ENCODE data around the gene LIF.
A peak's percentile ranks its signal among the peaks of the same experiment; 100 is the strongest.

Gene LIF

DNA sequence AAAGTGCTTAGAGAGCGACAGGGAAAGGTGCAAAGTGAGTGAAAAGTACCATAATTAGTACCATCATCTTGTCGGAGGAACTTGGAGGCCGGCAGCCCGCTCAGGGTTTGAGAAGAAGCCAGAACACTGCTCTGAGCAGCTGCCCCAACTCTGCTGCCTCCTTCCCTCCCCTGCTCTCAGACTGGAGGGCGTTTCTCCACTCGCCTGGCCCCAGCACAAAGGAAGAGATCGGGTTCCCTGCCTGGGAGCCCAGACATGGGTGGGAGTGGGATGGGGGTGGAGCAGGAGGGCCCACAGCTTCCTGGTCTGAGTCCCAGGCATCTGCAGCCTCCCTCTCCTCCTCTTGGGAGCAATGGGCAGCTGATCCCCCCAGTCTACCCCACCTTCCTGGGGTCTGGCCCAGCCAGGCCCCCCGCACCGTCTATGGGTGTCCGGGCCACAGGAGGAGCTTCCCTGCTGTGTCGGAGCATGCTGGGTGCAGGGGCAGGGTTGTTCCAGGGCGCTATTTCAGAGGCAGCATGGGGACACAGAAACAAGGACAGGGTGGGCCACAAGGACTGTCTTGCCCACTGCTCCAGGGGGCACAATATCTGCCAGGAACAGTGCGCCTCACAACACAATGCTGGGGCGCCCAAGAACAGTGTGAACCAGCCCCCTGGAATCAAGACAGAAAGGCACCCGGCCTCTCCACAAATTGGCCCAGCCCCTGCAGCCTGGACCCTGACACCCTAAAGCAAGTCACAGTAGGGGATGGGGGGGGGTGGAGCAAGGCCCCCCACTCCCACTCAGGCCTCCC, 4.8 kb downstream of the LIF start:
- TF ChIP-seq, protein P1, sequence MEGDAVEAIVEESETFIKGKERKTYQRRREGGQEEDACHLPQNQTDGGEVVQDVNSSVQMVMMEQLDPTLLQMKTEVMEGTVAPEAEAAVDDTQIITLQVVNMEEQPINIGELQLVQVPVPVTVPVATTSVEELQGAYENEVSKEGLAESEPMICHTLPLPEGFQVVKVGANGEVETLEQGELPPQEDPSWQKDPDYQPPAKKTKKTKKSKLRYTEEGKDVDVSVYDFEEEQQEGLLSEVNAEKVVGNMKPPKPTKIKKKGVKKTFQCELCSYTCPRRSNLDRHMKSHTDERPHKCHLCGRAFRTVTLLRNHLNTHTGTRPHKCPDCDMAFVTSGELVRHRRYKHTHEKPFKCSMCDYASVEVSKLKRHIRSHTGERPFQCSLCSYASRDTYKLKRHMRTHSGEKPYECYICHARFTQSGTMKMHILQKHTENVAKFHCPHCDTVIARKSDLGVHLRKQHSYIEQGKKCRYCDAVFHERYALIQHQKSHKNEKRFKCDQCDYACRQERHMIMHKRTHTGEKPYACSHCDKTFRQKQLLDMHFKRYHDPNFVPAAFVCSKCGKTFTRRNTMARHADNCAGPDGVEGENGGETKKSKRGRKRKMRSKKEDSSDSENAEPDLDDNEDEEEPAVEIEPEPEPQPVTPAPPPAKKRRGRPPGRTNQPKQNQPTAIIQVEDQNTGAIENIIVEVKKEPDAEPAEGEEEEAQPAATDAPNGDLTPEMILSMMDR (IDR thresholded peaks at IDR 0.05; ENCODE audit: low read depth, low read length): no peak
- no peak for DNase-seq
- Histone ChIP-seq H3K9me3 (ENCODE audit: severe bottlenecking) (no peaks in the 10 kb centered on the region), H3K36me3 (peaks cover 8% of the 10 kb centered on the region; the same call in 1 of the 2 replicates), H3K4me3 (ENCODE audit: low read depth, low read length) (no peak overlapping the region), H3K27ac (no peak overlapping the region), H3K27me3 (ENCODE audit: insufficient read depth, low read depth, severe bottlenecking) (no peaks in the 10 kb centered on the region)

DNA sequence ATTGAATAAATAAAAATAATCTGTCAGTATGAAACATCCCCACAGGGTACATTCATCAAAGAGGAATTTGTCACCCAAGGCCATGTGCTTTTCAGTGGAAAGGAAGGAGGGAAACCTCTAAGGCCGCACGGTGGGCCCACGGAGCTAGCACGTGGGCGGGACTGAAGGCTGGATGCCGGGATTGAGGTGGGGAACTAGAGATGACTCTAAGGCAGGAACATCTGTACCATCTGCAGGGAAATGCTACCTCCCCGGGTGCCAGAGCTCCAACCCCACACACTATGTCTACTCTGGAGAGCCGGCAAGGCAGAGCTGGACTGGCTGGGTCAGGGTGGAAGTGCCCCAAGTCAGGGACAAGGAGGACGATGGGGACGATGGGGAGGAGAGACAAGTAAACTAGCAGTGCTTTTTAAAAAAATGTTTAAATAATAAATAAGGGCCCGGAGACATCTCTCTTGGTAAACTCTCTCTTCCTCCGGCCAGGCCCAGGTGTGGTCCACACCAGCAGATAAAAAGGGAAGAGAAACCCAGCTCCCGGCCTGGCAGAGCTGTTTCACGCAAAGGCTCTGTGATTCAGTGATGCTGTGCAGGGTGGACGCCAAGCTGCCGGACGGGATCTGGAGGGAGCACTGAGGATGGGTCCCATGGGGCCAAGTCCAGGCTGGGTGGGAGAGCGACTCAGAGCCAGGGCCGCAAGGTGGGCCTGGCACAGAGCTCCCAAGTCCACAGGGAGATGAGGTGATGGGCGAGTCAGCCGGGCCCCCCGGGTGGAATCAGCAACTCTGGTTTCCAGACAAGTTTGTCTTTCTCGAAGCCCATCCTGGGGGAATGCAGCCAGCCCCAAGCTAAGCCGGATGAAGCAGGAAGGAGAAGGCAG, 5.8 kb downstream of the LIF start:
- Histone ChIP-seq H3K9me3 (ENCODE audit: severe bottlenecking) (no peaks in the 10 kb centered on the region), H3K27me3 (ENCODE audit: insufficient read depth, low read depth, severe bottlenecking) (no peaks in the 10 kb centered on the region), H3K4me3 (ENCODE audit: low read depth, low read length) (no peak overlapping the region), H3K27ac (no peak overlapping the region), H3K36me3 (peaks cover 8% of the 10 kb centered on the region; the same call in 1 of the 2 replicates)
- TF ChIP-seq, protein P1 (IDR thresholded peaks at IDR 0.05; ENCODE audit: low read depth, low read length): no peak
- no peak for DNase-seq

DNA sequence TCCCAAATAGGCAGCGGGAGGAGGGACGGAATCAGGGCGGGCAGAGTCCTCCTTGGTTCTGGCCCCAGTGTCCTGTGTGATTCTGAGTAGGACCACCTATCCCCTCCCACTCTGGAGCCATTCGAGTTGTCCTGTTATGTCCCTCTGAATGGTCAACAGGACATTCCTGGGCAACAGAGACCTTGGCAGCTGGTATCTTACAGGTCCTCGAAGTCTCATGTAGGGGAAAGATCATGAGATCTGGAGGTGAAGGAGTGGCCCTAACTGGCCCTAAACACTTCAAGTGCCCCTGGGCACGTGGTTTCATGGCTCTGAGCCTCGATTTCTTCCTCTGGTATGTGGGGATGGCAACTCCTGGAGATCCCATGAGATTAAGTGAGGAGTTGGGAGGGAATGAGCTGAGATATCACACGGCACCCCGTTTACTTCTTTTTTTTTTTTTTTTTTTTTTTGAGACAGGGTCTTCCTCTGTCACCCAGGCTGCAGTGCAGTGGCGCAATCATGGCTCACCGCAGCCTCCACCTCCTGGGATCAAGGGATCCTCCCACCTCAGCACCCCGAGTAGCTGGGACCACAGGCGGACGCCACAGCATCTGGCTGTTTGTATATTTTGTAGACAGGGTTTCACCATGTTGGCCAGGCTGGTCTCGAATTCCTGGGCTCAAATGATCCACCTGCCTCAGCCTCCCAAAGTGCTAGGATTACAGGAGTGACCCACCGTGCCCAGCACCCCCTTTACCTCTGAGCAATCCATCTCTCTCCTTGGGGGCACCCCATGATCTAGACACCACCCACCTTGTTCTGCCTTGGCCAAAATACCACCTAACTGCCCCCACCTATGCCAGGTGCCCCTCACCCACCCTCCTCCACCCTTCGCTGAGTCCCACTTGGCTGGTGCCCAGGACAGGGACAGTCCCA, 6.8 kb downstream of the LIF start:
- Histone ChIP-seq H3K4me3 (ENCODE audit: low read depth, low read length) (no peak overlapping the region), H3K36me3 (peaks cover 8% of the 10 kb centered on the region; the same call in 1 of the 2 replicates), H3K9me3 (ENCODE audit: severe bottlenecking) (no peaks in the 10 kb centered on the region), H3K27me3 (ENCODE audit: insufficient read depth, low read depth, severe bottlenecking) (no peaks in the 10 kb centered on the region), H3K27ac (no peak overlapping the region)
- DNase-seq: no peak
- TF ChIP-seq, protein P1 (IDR thresholded peaks at IDR 0.05; ENCODE audit: low read depth, low read length): no peak

DNA sequence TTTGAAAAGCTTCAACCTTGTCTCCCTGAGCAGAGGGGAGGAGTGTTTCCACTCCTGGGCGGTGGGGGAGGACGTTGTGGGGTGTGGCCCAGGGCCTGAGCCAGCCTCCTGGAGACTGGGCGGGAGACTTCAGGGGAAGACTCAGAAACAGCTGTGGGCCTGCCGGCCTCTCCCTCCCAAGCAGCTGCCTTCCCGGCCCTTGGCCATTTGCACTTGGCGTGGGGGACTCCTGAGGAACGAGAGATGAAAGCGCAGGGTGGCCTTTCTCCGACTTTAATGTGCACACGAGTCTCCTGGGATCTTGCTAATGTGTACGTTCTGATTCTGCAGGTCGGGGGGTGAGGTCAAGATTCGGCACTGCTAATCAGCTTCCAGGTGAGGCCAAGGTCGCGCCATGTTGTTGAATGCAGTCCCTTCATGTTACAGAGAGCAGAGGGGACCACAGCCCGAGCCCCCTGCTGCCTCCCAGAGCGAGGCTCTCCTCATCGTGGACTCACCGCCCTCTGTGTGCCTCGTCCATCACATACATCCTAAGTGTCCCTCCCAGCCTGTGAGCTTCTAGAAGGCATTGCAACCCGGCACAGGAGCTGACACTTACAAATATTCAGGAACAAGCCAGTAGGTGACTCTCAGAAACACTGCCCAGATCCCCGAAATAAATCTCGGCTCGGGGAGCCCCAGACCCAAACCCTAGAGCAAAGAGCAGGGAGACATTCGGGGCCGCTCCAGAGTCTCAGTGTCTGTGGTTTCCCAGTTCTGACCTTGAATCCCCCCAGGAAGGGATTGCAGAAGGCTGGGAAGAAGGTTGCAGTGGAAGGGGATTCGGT, 7.7 kb downstream of the LIF start:
- peak; percentile 41 for DNase-seq
- Histone ChIP-seq H3K9me3 (ENCODE audit: severe bottlenecking) (no peaks in the 10 kb centered on the region), H3K27me3 (ENCODE audit: insufficient read depth, low read depth, severe bottlenecking) (no peaks in the 10 kb centered on the region), H3K4me3 (ENCODE audit: low read depth, low read length) (no peak overlapping the region), H3K27ac (no peak overlapping the region), H3K36me3 (peaks cover 8% of the 10 kb centered on the region; the same call in 1 of the 2 replicates)
- TF ChIP-seq, protein P1 (IDR thresholded peaks at IDR 0.05; ENCODE audit: low read depth, low read length): no peak

DNA sequence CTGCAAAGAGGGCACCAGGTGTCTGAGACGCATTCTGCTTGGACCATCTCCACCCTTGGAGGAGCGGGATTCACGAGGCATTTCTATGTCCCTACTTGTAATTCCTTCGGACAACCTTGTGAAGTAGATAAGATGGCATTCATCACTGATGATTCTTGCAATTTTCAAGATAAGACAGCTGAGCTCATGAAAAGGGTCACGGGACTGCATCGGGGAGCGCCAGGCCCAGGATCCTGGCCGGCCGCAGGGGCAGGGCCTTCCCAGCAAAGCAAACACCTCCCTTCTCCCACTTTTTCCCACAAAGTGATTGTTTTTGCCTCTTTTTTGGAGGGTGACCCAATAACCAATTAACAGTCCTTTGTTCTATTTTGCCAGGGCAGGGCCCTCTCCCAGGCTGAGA, 8.4 kb downstream of the LIF start:
- no peak for DNase-seq
- Histone ChIP-seq H3K27ac (no peak overlapping the region), H3K9me3 (ENCODE audit: severe bottlenecking) (no peaks in the 10 kb centered on the region), H3K27me3 (ENCODE audit: insufficient read depth, low read depth, severe bottlenecking) (no peaks in the 10 kb centered on the region), H3K36me3 (peaks cover 2% of the 10 kb centered on the region; the same call in 1 of the 2 replicates), H3K4me3 (ENCODE audit: low read depth, low read length) (no peak overlapping the region)
- TF ChIP-seq, protein P1 (IDR thresholded peaks at IDR 0.05; ENCODE audit: low read depth, low read length): no peak
